Erythroblast (primary cell): ENCODE data around the gene DCP1A.

ENCODE experiments used
- GATA1 ChIP-seq: IDR thresholded peaks from 2 replicates; pipeline ENCODE4 v1.6.1; 2011; ENCODE audit warnings: low read depth, mild to moderate bottlenecking, control low read depth, low read length, moderate library complexity
- POLR2A ChIP-seq: IDR thresholded peaks from 2 replicates; pipeline ENCODE4 v1.6.1; 2011; ENCODE audit warnings: mild to moderate bottlenecking, low read length

DNA sequence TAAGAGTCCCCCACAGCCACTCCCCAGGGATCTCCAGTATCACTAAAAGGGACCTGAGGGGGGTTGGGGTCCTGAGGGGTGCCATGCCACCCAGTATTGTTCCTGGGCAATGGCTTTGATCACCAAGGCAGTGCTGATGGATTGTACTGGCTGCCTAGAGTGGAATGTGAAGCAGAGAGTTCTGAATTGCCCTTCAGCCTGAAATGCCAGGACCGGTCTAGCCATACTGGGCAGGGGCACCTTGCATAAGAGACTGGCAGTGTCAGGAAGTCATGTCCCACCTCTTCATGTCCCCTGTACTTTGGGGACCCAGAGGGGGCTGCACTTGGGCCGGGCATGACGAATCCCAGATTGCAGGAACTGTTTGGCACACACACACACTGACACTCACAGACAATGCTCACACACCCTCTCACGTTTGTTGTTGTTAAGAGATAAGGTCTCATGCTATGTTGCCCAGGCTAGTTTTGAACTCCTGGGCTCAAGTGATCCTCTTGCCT lies 87.0 kb downstream of the DCP1A start:
- TF ChIP-seq POLR2A (no peak), GATA1 (no peak)
